AG04449 (cell line): Measurements from ENCODE around the gene ELP4.
A peak's percentile ranks its signal among the peaks of the same experiment; 100 is the strongest.

Experiments
- CTCF ChIA-PET: fragments of 350-600 bp; formaldehyde crosslinking; extraction: SDS; loops from one replicate; lab custom pipeline; 2021; ENCODE audit warnings: antibody characterized with exemption; lab: Yijun Ruan, JAX
- POLR2A ChIA-PET: fragments of 400-600, 350-600 bp; formaldehyde crosslinking; extraction: SDS; loops from one replicate; lab custom pipeline; 2020; ENCODE audit warnings: antibody characterized with exemption, inconsistent platforms; lab: Yijun Ruan, JAX
- DNase-seq: peaks from one replicate; pipeline ENCODE4 v3.0.0-alpha.2; 2010; ENCODE audit warnings: low read depth, low spot score
- H3K4me3 ChIP-seq: 2 replicates; pipeline ENCODE4 v1.5.1; 2011; ENCODE audit warnings: low read depth, mild to moderate bottlenecking, control low read depth, low read length
- CTCF ChIP-seq: IDR thresholded peaks from one replicate; pipeline ENCODE4 v1.5.1; 2011; ENCODE audit warnings: mild to moderate bottlenecking, moderate library complexity, low read length, control low read depth, inconsistent platforms; ENCODE audit not compliant: insufficient read depth; ENCODE audit errors: missing control alignments

Gene ELP4

GRCh38 chr11:31620434-31620833, 110.9 kb downstream of the ELP4 start:
- no peak for DNase-seq
- H3K4me3 ChIP-seq: no peak overlapping the region
- no peak for TF ChIP-seq CTCF
- ChIA-PET POLR2A (no interaction called here), CTCF (interaction anchor here (1.3 kb wide), 1 partner anchor 21 kb away, joined by 5 read pairs; no protein-coding TSS in a partner anchor)

GRCh38 chr11:31625868-31626267, 116.3 kb downstream of the ELP4 start:
- H3K4me3 ChIP-seq: no peak overlapping the region
- POLR2A ChIA-PET: no interaction called here
- no peak for DNase-seq
- CTCF ChIA-PET: interaction anchor here (2.0 to 3.7 kb wide), 2 partner anchors 15 to 332 kb away, joined by 6 to 34 read pairs; no protein-coding TSS in a partner anchor
- TF ChIP-seq CTCF: no peak

GRCh38 chr11:31628111-31628510, 118.5 kb downstream of the ELP4 start:
- H3K4me3 ChIP-seq: no peak overlapping the region
- DNase-seq: no peak
- POLR2A ChIA-PET: no interaction called here
- CTCF ChIA-PET: interaction anchor here (3.7 kb wide), 1 partner anchor 13 kb away, joined by 34 read pairs; no protein-coding TSS in a partner anchor
- no peak for TF ChIP-seq CTCF

GRCh38 chr11:31636983-31637382, 127.4 kb downstream of the ELP4 start:
- TF ChIP-seq CTCF: no peak
- ChIA-PET POLR2A (no interaction called here), CTCF (no interaction called here)
- no peak overlapping the region for H3K4me3 ChIP-seq
- no peak for DNase-seq

GRCh38 chr11:31640611-31641010, 131.0 kb downstream of the ELP4 start:
- DNase-seq: no peak
- ChIA-PET POLR2A (no interaction called here), CTCF (interaction anchor here (0.7 to 7.1 kb wide), 17 partner anchors 9 to 659 kb away, joined by 3 to 63 read pairs (median 6); no protein-coding TSS in a partner anchor)
- TF ChIP-seq CTCF: no peak
- H3K4me3 ChIP-seq: no peak overlapping the region

GRCh38 chr11:31641477-31642062, 132.0 kb downstream of the ELP4 start:
- DNase-seq: no peak
- H3K4me3 ChIP-seq: no peak overlapping the region
- CTCF ChIA-PET: interaction anchor here (0.6 to 7.1 kb wide), 28 partner anchors 9 to 1176 kb away, joined by 3 to 63 read pairs (median 4); no protein-coding TSS in a partner anchor
- POLR2A ChIA-PET: interaction anchor here (0.5 to 0.6 kb wide), 2 partner anchors 14 to 224 kb away, joined by 3 read pairs; no protein-coding TSS in a partner anchor
- TF ChIP-seq CTCF: peak; percentile 48
